Prostate gland (tissue), 2 donors: Measurements from ENCODE around the gene DNAJC22.

Experiments
- CTCF ChIP-seq, 4 experiments: fragments of 200-600 bp in 2 of 4; fragments of 450-650 bp in 2 of 4; sonication (generic) in 2 of 4; IDR thresholded peaks; 1 replicate in 3 of 4; 2 replicates in 1 of 4; pipeline ENCODE4 v1.5.1; 2016 to 2019; ENCODE audit warnings: antibody characterized with exemption in 4 of 4, mild to moderate bottlenecking in 2 of 4, moderate library complexity in 2 of 4
- POLR2A ChIP-seq: fragments of 450-650 bp; IDR thresholded peaks from one replicate; pipeline ENCODE4 v1.6.1; 2016; ENCODE audit warnings: antibody characterized with exemption, mild to moderate bottlenecking
- POLR2AphosphoS5 ChIP-seq: sonication (generic); formaldehyde crosslinking; IDR thresholded peaks from one replicate; pipeline ENCODE4 v1.6.1; 2017; ENCODE audit warnings: antibody characterized with exemption

GRCh38 chr12:49388682-49389386 is 42.1 kb downstream of the DNAJC22 start:
- TF ChIP-seq CTCF (IDR thresholded peaks at IDR 0.05) = no peak
- no peak for TF ChIP-seq POLR2AphosphoS5
- TF ChIP-seq POLR2A = no peak
